ENCODE results near the gene TBC1D19. TPM values are rescaled to one million over a fixed set of nuclear protein-coding genes. Genes with fewer than 3 reads are reported as not detected.

Gene TBC1D19
- total RNA-seq, 1 donor from 2014 or later, result 3.3 TPM

DNA sequence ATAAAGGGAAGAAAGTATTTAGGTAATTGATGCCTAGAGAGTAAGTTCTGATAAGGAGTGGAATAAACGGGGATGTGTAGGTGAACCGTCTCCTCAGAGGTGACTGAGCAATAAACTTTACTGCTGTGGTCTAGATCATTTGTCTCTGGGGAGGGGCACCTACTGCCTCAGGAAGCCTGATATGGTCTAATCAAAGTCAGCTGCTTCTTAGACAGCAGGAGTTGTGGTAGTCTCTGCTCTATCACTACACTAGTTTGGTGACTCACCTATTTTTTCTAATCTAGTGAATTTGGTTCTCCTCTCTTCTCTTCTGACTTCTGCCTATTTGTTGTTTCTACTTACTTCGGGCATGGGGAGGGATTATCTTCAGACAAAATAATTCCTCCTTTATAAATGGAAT lies 181.6 kb downstream of the TBC1D19 start:
- DNase-seq, result no peak
- Mint-ChIP-seq H3K4me1 (peaks cover 4% of the 10 kb centered on the region), H3K27ac (no peak overlapping the region), H3K36me3 (ENCODE audit: low read depth) (no peaks in the 10 kb centered on the region), H3K9me3 (peaks cover 8% of the 10 kb centered on the region), H3K27me3 (peaks cover 3% of the 10 kb centered on the region), H3K4me3 (no peak overlapping the region)
- intact Hi-C loops (cut with micrococcal nuclease), result no loop called here

DNA sequence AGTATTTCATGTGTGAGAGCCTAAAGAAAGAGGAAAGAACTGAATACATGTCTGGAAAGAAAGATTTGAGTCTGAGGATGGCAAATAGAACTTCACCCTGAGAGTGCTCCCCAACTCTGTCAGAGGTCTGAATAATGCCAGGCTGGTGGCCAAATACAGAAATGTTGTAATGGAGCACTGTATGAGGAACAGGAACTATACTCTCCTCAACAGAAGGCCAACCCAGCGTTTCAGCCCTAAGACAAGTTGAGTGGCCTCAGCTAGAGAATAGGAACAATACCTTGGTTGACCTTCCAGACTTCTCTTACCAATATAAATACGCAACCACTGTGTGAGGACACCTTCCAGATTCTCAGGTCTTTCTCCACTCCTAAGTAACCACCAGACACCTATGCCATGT lies 182.3 kb downstream of the TBC1D19 start:
- intact Hi-C loops (cut with micrococcal nuclease), result no loop called here
- no peak for DNase-seq
- H3K4me3 Mint-ChIP-seq, result no peak overlapping the region

DNA sequence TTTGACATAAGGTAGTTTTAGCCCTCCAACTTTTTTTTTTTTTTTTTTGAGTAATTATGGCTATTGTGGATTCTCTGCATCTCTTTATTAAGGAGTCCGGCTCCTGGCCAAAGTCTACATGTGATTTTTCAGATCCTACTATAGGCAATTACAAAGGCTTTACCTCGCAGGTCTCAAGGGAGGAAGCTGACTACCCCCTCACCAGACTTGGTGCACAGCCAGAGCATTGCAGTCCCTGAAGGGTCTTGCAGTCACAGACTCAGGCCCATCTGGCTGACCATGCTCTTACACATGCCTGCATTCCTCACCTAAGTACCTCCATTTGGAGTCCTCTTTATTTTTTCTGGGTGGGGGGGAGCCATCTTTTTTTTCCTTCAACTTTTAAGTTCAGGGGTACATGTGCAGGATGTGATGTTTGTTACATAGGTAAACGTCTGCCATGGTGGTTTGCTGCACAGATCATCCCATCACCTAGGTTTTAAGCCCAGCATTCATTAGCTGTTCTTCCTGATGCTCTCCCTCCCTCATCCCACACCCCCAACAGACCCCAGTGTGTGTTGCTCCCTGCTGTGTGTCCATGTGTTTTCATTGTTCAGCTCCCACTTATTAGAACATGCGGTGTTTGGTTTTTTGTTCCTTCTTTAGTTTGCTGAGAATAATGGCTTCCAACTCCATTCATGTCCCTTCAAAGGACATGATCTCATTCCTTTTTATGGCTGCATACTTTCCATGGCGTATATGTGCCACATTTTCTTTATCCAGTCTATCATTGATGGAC lies 188.4 kb downstream of the TBC1D19 start:
- intact Hi-C loops (cut with micrococcal nuclease), result no loop called here
- no peaks in the 10 kb centered on the region for H3K27me3 Mint-ChIP-seq
- peaks cover 2% of the 10 kb centered on the region for H3K36me3 Mint-ChIP-seq (ENCODE audit: low read depth)
- DNase-seq, result no peak
- H3K4me1 Mint-ChIP-seq, result no peaks in the 10 kb centered on the region
- H3K4me3 Mint-ChIP-seq, result no peak overlapping the region
- H3K9me3 Mint-ChIP-seq, result peaks cover 17% of the 10 kb centered on the region
- no peak overlapping the region for H3K27ac Mint-ChIP-seq

More for the DNA sequence above, 182.3 kb downstream of the TBC1D19 start:
- peaks cover 4% of the 10 kb centered on the region for H3K4me1 Mint-ChIP-seq
- H3K9me3 Mint-ChIP-seq, result peaks cover 11% of the 10 kb centered on the region
- no peaks in the 10 kb centered on the region for H3K36me3 Mint-ChIP-seq (ENCODE audit: low read depth)
- peaks cover 3% of the 10 kb centered on the region for H3K27me3 Mint-ChIP-seq
- H3K27ac Mint-ChIP-seq, result no peak overlapping the region

DNA sequence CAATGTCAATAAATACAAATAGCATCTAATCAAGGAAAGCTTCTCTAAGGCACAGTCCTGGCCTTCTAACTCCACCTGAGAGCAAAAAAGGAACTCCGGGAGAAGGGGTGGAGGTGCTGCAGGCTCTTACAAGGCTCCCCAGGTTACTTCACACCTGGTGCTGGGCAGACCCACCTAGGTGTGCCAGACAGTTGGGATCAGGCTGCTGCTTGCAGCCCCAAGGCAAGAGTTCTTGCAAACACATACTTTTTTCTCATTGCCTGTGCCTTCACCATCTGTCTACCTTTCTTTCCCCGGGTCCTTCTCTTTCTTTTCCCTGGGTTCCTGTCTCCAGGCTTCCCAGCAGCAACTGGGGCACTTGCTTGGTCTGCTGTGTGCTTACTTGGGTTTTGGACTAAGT lies 195.3 kb downstream of the TBC1D19 start:
- no peak overlapping the region for H3K4me3 Mint-ChIP-seq
- peaks cover 2% of the 10 kb centered on the region for H3K4me1 Mint-ChIP-seq
- no peaks in the 10 kb centered on the region for H3K27me3 Mint-ChIP-seq
- H3K9me3 Mint-ChIP-seq, result peaks cover 2% of the 10 kb centered on the region
- DNase-seq, result no peak
- H3K36me3 Mint-ChIP-seq (ENCODE audit: low read depth), result peaks cover 2% of the 10 kb centered on the region
- intact Hi-C loops (cut with micrococcal nuclease), result no loop called here
- no peak overlapping the region for H3K27ac Mint-ChIP-seq

GRCh38 chr4:26779674-26780073 lies 195.8 kb downstream of the TBC1D19 start:
- Mint-ChIP-seq H3K27ac (no peak overlapping the region), H3K36me3 (ENCODE audit: low read depth) (peaks cover 2% of the 10 kb centered on the region), H3K27me3 (no peaks in the 10 kb centered on the region), H3K9me3 (no peaks in the 10 kb centered on the region), H3K4me3 (no peak overlapping the region), H3K4me1 (peaks cover 2% of the 10 kb centered on the region)
- intact Hi-C loops (cut with micrococcal nuclease), result no loop called here
- DNase-seq, result no peak

DNA sequence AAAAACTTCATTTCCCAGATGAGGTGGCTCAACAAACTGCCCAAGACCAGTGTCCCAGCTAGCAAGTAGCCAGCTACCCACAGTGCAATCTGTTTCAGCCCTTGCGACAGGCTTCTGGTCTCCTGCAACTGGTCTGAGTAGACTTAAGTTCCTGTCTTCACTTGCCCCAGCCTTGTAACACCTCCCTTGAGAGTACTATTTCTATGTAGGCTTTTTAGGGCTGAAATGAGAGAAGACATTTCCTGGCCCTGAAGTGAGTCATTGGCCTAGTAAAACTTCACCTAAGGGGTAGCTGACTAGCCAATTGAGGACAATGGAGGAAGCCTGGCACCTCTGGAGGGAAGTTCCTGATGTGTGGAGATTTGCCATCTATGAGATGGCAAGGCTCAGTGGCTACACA lies 196.7 kb downstream of the TBC1D19 start:
- DNase-seq, result no peak
- peaks cover 2% of the 10 kb centered on the region for H3K36me3 Mint-ChIP-seq (ENCODE audit: low read depth)
- intact Hi-C loops (cut with micrococcal nuclease), result no loop called here
- H3K27me3 Mint-ChIP-seq, result no peaks in the 10 kb centered on the region
- no peaks in the 10 kb centered on the region for H3K9me3 Mint-ChIP-seq
- H3K27ac Mint-ChIP-seq, result no peak overlapping the region
- H3K4me3 Mint-ChIP-seq, result no peak overlapping the region
- H3K4me1 Mint-ChIP-seq, result peaks cover 2% of the 10 kb centered on the region

DNA sequence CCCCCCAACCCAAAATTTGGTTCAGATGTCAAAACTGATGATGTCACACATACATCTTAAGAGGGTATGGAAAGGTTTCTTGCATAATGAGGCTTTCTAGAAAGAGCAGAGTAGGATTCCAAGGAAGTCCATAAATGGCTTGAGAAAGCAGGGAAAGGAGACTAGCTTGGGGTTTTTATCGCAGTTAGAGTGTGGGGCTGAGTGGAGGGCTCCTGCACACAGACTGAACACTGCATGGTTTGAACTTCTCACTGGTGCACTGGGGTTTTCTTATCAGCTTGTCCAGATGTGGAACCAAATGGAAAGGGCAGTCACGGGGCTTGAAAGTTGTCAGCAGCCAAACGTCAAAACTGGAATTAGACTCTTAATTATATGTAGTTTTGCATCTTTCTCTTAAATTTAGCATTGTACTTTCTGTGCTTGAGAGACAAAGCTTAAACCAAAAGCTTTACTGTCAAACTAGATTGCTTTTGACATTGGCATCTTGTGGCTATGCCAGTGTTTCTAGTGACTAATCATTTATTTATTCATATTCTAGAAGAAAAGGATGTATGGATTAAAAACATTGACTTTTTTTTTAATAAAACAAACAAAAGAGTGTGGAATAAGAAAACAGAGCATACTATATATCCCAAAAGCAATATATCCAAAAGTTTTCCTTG lies 198.4 kb downstream of the TBC1D19 start:
- peaks cover 2% of the 10 kb centered on the region for H3K4me1 Mint-ChIP-seq
- no peaks in the 10 kb centered on the region for H3K27me3 Mint-ChIP-seq
- no peak overlapping the region for H3K4me3 Mint-ChIP-seq
- intact Hi-C loops (cut with micrococcal nuclease), result no loop called here
- no peaks in the 10 kb centered on the region for H3K9me3 Mint-ChIP-seq
- no peaks in the 10 kb centered on the region for H3K36me3 Mint-ChIP-seq (ENCODE audit: low read depth)
- no peak for DNase-seq
- H3K27ac Mint-ChIP-seq, result no peak overlapping the region

- intact Hi-C loops (cut with micrococcal nuclease), result no loop called here
- H3K27me3 Mint-ChIP-seq, result no peaks in the 10 kb centered on the region
- no peak for DNase-seq
These were observed 198.9 kb downstream of the TBC1D19 start for GRCh38 chr4:26782830-26783202.

DNA sequence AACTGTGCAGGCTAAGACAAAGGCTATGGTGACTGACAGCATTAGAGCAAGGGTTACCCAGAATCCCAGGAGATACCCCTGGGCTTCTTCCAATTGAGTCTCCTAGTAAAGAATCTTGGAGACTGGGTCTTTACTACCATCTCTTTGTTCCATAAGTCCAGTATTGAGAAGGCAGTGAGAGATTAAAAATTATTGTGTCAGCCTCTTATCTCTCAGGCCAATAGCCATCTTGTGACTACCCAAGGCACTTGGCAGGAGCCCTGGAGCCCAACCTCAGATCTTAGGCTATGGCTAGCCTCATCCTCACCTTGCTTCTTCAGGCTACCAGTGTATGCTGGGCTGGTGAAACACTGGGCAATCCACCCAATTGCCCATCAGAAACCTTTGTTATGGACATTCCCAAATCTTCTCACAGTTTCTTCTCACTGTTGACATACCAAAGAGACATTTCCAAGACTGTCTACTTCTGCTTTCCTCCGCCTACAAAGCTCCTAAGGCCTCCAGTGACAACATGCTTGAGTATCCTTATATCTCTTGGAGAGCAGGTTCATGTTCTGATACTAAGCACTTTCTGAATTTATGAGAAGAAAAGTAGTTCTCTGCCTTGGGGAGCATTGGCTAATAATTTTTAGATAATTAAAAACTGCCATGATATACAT lies 200.5 kb downstream of the TBC1D19 start:
- H3K4me1 Mint-ChIP-seq, result peaks cover 11% of the 10 kb centered on the region
- DNase-seq, result no peak
- no peak overlapping the region for H3K27ac Mint-ChIP-seq
- peaks cover 3% of the 10 kb centered on the region for H3K9me3 Mint-ChIP-seq
- H3K36me3 Mint-ChIP-seq (ENCODE audit: low read depth), result peaks cover 1% of the 10 kb centered on the region
- H3K4me3 Mint-ChIP-seq, result no peak overlapping the region
- H3K27me3 Mint-ChIP-seq, result no peaks in the 10 kb centered on the region
- intact Hi-C loops (cut with micrococcal nuclease), result no loop called here

More at GRCh38 chr4:26782830-26783202, 198.9 kb downstream of the TBC1D19 start:
- Mint-ChIP-seq H3K9me3 (no peaks in the 10 kb centered on the region), H3K36me3 (ENCODE audit: low read depth) (no peaks in the 10 kb centered on the region), H3K4me1 (peaks cover 4% of the 10 kb centered on the region), H3K27ac (no peak overlapping the region), H3K4me3 (no peak overlapping the region)

DNA sequence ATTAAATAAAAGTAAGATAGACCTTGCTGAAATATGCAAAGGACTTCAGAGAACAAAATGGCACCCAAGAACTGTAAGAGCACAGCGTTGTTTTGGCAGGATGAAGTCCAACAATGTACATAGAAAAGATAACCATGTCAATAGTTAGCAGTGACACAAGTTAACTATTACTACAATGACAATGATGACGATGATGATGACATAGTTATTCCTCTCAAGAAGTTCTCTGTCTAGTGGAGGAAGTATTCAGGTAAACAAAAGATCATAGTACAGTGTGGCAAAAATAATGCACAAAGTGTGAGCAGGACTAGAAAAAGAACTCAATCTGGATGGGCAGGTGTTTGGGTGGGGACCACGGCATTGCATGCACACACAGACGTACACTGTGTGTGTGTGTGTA lies 201.4 kb downstream of the TBC1D19 start:
- H3K27me3 Mint-ChIP-seq, result no peaks in the 10 kb centered on the region
- H3K36me3 Mint-ChIP-seq (ENCODE audit: low read depth), result peaks cover 1% of the 10 kb centered on the region
- no peak for DNase-seq
- peaks cover 6% of the 10 kb centered on the region for H3K9me3 Mint-ChIP-seq
- intact Hi-C loops (cut with micrococcal nuclease), result no loop called here
- no peak overlapping the region for H3K27ac Mint-ChIP-seq
- H3K4me1 Mint-ChIP-seq, result peaks cover 11% of the 10 kb centered on the region
- no peak overlapping the region for H3K4me3 Mint-ChIP-seq

DNA sequence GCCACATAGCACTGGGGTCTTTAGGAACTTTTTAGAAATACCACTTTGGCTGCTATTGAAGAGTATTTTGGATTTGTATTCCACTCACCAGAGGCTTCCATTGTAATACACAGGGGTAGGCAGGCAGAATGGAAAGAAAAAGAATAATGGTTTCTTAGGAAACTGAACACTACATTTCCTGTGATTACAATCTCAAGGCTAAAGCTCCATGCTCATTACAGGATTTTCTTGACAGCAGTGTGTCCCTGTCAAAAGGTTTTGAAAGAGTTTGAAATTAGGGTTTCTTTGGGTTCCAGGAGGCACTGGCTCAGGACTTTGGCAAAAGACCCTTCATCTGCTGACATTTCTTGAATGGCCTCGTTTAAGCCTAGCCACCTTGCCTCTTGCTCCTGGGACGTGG lies 201.9 kb downstream of the TBC1D19 start:
- intact Hi-C loops (cut with micrococcal nuclease), result no loop called here
- H3K27ac Mint-ChIP-seq, result no peak overlapping the region
- DNase-seq, result no peak

DNA sequence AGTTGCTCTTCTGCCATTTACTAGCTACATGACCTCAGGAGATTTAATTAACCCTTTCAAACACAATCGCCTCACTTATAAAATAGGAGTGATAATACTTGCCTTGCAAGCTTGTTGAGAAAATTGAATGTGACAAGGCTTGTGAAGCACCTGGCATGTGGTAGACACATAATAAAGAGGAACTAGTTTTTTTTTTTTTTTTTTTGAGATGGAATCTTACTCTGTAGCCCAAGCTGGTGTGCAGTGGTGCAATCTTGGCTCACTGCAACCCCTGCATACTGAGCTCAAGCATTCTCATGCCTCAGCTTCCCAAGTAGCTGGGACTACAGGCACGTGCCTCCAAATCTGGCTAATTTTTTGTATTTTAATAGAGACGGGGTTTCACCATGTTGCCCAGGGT lies 203.0 kb downstream of the TBC1D19 start:
- intact Hi-C loops (cut with micrococcal nuclease), result no loop called here
- no peaks in the 10 kb centered on the region for H3K27me3 Mint-ChIP-seq
- no peak overlapping the region for H3K27ac Mint-ChIP-seq
- no peak for DNase-seq
- no peak overlapping the region for H3K4me3 Mint-ChIP-seq
- H3K9me3 Mint-ChIP-seq, result peaks cover 6% of the 10 kb centered on the region
- peaks cover 1% of the 10 kb centered on the region for H3K36me3 Mint-ChIP-seq (ENCODE audit: low read depth)
- H3K4me1 Mint-ChIP-seq, result peaks cover 9% of the 10 kb centered on the region

More for the DNA sequence above, 201.9 kb downstream of the TBC1D19 start:
- no peaks in the 10 kb centered on the region for H3K27me3 Mint-ChIP-seq
- no peak overlapping the region for H3K4me3 Mint-ChIP-seq
- H3K36me3 Mint-ChIP-seq (ENCODE audit: low read depth), result peaks cover 1% of the 10 kb centered on the region
- H3K4me1 Mint-ChIP-seq, result peaks cover 11% of the 10 kb centered on the region
- H3K9me3 Mint-ChIP-seq, result peaks cover 6% of the 10 kb centered on the region

DNA sequence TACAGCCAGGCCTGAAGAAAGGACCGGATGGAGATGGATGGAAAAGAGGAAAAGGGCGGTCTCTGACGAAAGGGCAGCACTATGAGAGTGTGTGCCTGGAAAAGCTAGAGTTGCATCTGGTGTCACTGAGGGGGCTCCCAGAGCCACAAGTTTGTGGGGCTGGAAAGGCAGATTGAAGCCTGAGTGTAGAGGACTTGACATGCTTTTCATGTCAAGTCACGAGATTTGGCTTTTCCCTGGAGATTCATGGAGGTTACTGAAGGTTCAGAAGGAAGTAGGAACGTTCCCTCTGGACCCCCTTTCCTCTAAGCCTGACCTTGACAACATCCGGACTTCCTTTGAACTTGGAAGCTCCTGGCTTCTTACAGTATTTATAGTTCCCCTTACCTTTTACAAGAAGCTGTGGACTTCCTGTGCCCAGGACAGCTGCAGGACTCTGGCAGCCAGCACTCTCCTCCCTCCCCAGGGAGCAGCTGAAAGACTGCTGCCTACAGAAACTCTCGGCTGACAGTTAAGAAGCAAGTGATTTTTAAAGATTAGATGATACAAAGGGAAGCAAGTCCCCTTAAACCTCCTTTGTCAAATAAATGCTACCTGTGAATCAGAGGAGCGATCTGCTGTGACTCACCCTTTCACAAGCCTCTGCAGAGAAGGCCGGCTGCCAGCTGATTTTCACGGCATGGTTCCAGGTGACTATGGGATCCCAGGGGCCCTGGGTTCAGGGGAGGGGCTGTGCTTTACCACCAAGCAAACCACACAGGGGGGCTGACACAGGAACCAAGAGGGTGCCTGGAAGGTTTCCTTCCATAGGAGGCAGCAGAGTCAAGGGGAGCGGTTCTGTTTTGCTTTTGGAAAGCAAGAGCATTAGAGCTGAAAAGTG lies 203.8 kb downstream of the TBC1D19 start:
- intact Hi-C loops (cut with micrococcal nuclease), result no loop called here
- H3K4me3 Mint-ChIP-seq, result no peak overlapping the region
- peak overlapping the region; percentile 20 for H3K27ac Mint-ChIP-seq
- no peaks in the 10 kb centered on the region for H3K27me3 Mint-ChIP-seq
- peak; percentile 69 for DNase-seq
- peaks cover 1% of the 10 kb centered on the region for H3K36me3 Mint-ChIP-seq (ENCODE audit: low read depth)
- peaks cover 9% of the 10 kb centered on the region for H3K4me1 Mint-ChIP-seq
- H3K9me3 Mint-ChIP-seq, result peaks cover 6% of the 10 kb centered on the region
